Liver (tissue), 9 donors: ENCODE results near the gene MFSD11. TPM values are rescaled to one million over a fixed set of nuclear protein-coding genes. Genes with fewer than 3 reads are reported as not detected.

Experiments
- DNase-seq: peaks from one replicate; pipeline ENCODE4 v3.0.0-alpha.2; 2017; ENCODE audit warnings: low spot score
- H3K27ac ChIP-seq, 2 donors: one replicate each; pipeline ENCODE4 v1.7.0; 2013; ENCODE audit warnings: inconsistent platforms in 2 of 2, low read length in 2 of 2, control low read depth in 1 of 2, low read depth in 1 of 2, mild to moderate bottlenecking in 1 of 2
- H3K27me3 ChIP-seq, 4 donors: one replicate each; pipeline versions ENCODE4 v1.6.1 to v1.7.0; 2013; ENCODE audit warnings: low read length in 3 of 4, inconsistent platforms in 1 of 4, mild to moderate bottlenecking in 1 of 4, moderate library complexity in 1 of 4; ENCODE audit not compliant: control insufficient read depth in 4 of 4, insufficient read depth in 4 of 4
- H3K36me3 ChIP-seq, 4 donors: one replicate each; pipeline versions ENCODE4 v1.6.1 to v1.7.0; 2013; ENCODE audit warnings: low read length in 3 of 4, mild to moderate bottlenecking in 3 of 4, low read depth in 1 of 4, moderate library complexity in 1 of 4; ENCODE audit not compliant: control insufficient read depth in 4 of 4, insufficient read depth in 3 of 4
- H3K4me1 ChIP-seq, 4 donors: one replicate each; pipeline versions ENCODE4 v1.6.1 to v1.7.0; 2013; ENCODE audit warnings: low read length in 3 of 4, mild to moderate bottlenecking in 3 of 4, moderate library complexity in 1 of 4; ENCODE audit not compliant: control insufficient read depth in 4 of 4, insufficient read depth in 4 of 4
- H3K4me3 ChIP-seq, 3 donors: one replicate each; pipeline versions ENCODE4 v1.6.1 to v1.7.0; 2013; ENCODE audit warnings: low read length in 3 of 3, control low read depth in 1 of 3, low read depth in 1 of 3, mild to moderate bottlenecking in 1 of 3
- H3K9ac ChIP-seq, 2 donors: one replicate each; pipeline ENCODE4 v1.7.0; 2013; ENCODE audit warnings: low read length in 2 of 2, mild to moderate bottlenecking in 2 of 2, moderate library complexity in 2 of 2, control low read depth in 1 of 2, low read depth in 1 of 2
- H3K9me3 ChIP-seq, 4 donors: one replicate each; pipeline versions ENCODE4 v1.6.1 to v1.7.0; 2013; ENCODE audit warnings: low read length in 3 of 4; ENCODE audit not compliant: control insufficient read depth in 4 of 4
- EGR1 ChIP-seq, 2 donors: IDR thresholded peaks; 2 replicates each; pipeline ENCODE4 v1.6.1; 2016 to 2018; ENCODE audit warnings: antibody characterized with exemption in 2 of 2, low read depth in 2 of 2
- FOXA1 ChIP-seq: IDR thresholded peaks from 2 replicates; pipeline ENCODE4 v1.6.1; 2016; ENCODE audit warnings: antibody characterized with exemption
- FOXA2 ChIP-seq: IDR thresholded peaks from 2 replicates; pipeline ENCODE4 v1.6.1; 2016; ENCODE audit warnings: antibody characterized with exemption
- HNF4A ChIP-seq, 2 donors: conservative IDR thresholded peaks; 2 replicates each; pipeline ENCODE4 v1.6.1; 2016; ENCODE audit warnings: antibody characterized with exemption in 2 of 2, mild to moderate bottlenecking in 2 of 2
- HNF4G ChIP-seq: IDR thresholded peaks from 2 replicates; pipeline ENCODE4 v1.6.1; 2016; ENCODE audit warnings: antibody characterized with exemption
- JUND ChIP-seq, 2 donors: IDR thresholded peaks; 2 replicates each; pipeline ENCODE4 v1.6.1; 2016; ENCODE audit warnings: antibody characterized with exemption in 2 of 2
- NR2F2 ChIP-seq: IDR thresholded peaks from 2 replicates; pipeline ENCODE4 v1.6.1; 2016; ENCODE audit warnings: antibody characterized with exemption
- RAD21 ChIP-seq, 2 donors: IDR thresholded peaks; 2 replicates each; pipeline ENCODE4 v1.6.1; 2016; ENCODE audit warnings: antibody characterized with exemption in 2 of 2, mild to moderate bottlenecking in 2 of 2
- REST ChIP-seq: IDR thresholded peaks from 2 replicates; pipeline ENCODE4 v1.6.1; 2016; ENCODE audit warnings: antibody characterized with exemption, mild to moderate bottlenecking
- RXRA ChIP-seq, 2 donors: IDR thresholded peaks; 2 replicates each; pipeline ENCODE4 v1.6.1; 2017 to 2018; ENCODE audit warnings: antibody characterized with exemption in 2 of 2, mild to moderate bottlenecking in 1 of 2
- SP1 ChIP-seq: IDR thresholded peaks from 2 replicates; pipeline ENCODE4 v1.6.1; 2018; ENCODE audit warnings: antibody characterized with exemption, mild to moderate bottlenecking
- WGBS: extraction: QIAGEN DNeasy Blood & Tissue Kit; methylation state at CpG from one replicate; pipeline ENCODE4 v1.1.7; 2013; 5-methylcytosine and 5-hydroxymethylcytosine counted together
- polyA plus RNA-seq, 2 donors: library from polyadenylated mRNA; stranded (reverse) in 1 of 2; unstranded in 1 of 2; fragments of 200-250 nt in 1 of 2; fragments of >200 nt in 1 of 2; fragmentation: Nextera tagmentation in 1 of 2; extraction: Ambion mirVana in 1 of 2; gene quantifications; one replicate each; pipeline versions ENCODE4 v1.2.1 to v1.2.3, GENCODE V29; 2013 to 2015
- total RNA-seq, 2 donors: library from RNA; depleted of rRNA; stranded (reverse); fragments of >200 nt; gene quantifications; one replicate each; pipeline ENCODE4 v1.2.3, GENCODE V29; 2014
- TF ChIP-seq, protein P1 (sequence below): fragments of 150-350 bp; IDR thresholded peaks from 2 replicates; pipeline ENCODE4 v1.5.1; 2017; ENCODE audit warnings: improper control_type of control experiment, low read depth, low read length; ENCODE audit not compliant: missing input control
- donor health status: healthy.
- donor health status: healthy.
- donor health status: healthy.
- donor health status: healthy.
- donor health status: healthy.

MFSD11 gene
- total and polyA plus RNA-seq, 4 donors: 8.6 to 26.9 (median 17.5) TPM

DNA sequence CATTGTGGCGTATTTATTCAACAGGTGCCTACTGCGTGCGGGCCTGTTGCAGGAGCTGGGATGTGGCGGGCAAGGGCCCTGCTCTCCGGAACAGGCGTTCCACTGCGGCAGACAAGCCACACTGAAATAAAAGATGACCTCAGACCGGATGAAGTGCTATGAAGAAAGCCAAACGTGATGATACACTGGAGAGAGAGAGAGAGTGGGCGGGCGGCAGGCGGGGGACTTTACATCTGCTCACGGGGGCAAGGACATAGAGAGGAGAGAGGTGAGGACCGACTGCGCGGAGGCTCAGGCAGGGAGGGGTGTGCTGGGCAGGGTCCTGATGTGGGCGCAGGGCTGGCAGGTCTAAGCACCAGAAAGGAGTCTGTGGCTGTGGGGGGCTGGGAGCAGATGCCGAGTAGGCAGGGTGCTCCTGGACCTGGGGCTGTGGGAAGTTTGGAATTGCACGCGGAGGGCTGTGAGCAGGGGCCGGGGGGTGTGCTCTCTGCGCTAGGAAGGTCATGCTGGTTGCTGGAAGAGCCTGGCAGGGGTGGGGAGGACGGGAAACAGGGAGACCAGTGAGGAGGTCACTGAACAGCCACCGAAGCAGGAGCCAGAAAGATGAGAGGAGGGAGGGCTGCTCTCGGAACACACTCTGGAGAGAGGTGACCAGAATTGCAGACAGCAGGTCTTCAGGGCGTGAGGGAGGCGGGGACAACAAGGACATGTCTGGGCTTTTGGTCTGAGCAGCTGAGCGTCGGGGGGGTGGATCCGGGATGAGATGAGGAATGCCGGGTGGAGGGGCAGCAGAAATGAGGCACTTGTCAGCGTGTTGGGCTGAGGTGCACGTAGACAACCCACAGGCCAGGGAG lies 37.1 kb upstream of the MFSD11 start:
- no peaks in the 10 kb centered on the region for H3K9me3 ChIP-seq
- no peaks in the 10 kb centered on the region for H3K27me3 ChIP-seq
- TF ChIP-seq EGR1 (IDR thresholded peaks at IDR 0.05; ENCODE audit: low read depth in 2 of 2): no peak
- peak in 1 of 2 donors; percentile 32 for TF ChIP-seq JUND (IDR thresholded peaks at IDR 0.05)
- TF ChIP-seq RXRA (IDR thresholded peaks at IDR 0.05): peak in 1 of 2 donors; percentile 24
- no peak for TF ChIP-seq FOXA2
- TF ChIP-seq HNF4A (conservative IDR thresholded peaks at IDR 0.05): no peak
- TF ChIP-seq, protein P1, sequence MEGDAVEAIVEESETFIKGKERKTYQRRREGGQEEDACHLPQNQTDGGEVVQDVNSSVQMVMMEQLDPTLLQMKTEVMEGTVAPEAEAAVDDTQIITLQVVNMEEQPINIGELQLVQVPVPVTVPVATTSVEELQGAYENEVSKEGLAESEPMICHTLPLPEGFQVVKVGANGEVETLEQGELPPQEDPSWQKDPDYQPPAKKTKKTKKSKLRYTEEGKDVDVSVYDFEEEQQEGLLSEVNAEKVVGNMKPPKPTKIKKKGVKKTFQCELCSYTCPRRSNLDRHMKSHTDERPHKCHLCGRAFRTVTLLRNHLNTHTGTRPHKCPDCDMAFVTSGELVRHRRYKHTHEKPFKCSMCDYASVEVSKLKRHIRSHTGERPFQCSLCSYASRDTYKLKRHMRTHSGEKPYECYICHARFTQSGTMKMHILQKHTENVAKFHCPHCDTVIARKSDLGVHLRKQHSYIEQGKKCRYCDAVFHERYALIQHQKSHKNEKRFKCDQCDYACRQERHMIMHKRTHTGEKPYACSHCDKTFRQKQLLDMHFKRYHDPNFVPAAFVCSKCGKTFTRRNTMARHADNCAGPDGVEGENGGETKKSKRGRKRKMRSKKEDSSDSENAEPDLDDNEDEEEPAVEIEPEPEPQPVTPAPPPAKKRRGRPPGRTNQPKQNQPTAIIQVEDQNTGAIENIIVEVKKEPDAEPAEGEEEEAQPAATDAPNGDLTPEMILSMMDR: no peak
- TF ChIP-seq FOXA1: no peak
- peak; percentile 39 for TF ChIP-seq NR2F2
- TF ChIP-seq HNF4G: no peak
- no peak for TF ChIP-seq SP1
- TF ChIP-seq RAD21 (IDR thresholded peaks at IDR 0.05): no peak
- TF ChIP-seq REST: no peak
- no peaks in the 10 kb centered on the region for H3K36me3 ChIP-seq
- WGBS: 66% methylated on average over 33 of the region's 33 CpGs
- peak overlapping the region in 1 of 2 donors; percentile 47 for H3K9ac ChIP-seq
- DNase-seq: no peak
- H3K4me1 ChIP-seq: peaks cover 0 to 2% (median 0%) of the 10 kb centered on the region in 4 donors
- H3K27ac ChIP-seq: peak overlapping the region; percentile 49 to 80
- H3K4me3 ChIP-seq: no peak overlapping the region

DNA sequence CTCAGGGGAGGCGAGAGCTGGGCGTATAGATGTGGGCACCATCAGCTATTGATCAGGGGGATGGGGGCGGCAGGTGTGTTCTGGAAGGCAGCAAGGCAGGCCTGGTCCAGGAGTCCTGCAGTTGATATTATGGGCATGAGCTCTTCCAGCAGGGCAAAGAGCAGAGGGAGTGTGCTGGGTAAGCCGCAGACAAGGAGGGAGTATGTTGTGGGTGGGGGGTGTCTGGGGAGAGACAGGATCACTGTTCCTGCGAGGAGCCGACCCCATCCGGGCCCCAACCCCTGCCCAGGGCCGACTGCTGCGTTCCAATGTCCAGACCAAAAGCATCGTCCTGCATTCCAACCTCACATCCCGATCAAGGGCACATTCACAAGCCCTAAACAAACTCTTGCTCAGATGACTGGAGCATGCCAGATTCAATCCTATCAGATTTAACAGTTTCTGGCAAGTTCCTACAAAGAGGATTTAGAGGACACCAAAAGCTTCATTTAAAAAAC lies 36.4 kb upstream of the MFSD11 start:
- Histone ChIP-seq H3K9ac (no peak overlapping the region), H3K27ac (peak overlapping the region; percentile 49 to 80), H3K9me3 (no peaks in the 10 kb centered on the region), H3K4me3 (no peak overlapping the region), H3K4me1 (peaks cover 0 to 2% (median 0%) of the 10 kb centered on the region in 4 donors), H3K27me3 (no peaks in the 10 kb centered on the region), H3K36me3 (no peaks in the 10 kb centered on the region)
- TF ChIP-seq SP1 (no peak), NR2F2 (no peak)
- DNase-seq: no peak
- WGBS: 76% methylated on average over 11 of the region's 11 CpGs
